ENCODE measurements around the gene XKR3. TPM values are rescaled to one million over a fixed set of nuclear protein-coding genes. Genes with fewer than 3 reads are reported as not detected.

Gene XKR3
- total and polyA plus RNA-seq, 2 experiments from 2014 or later, result not detected

- H3K27me3 ChIP-seq, result no peaks in the 10 kb centered on the region
- no peak overlapping the region for H3K27ac ChIP-seq
- no peaks in the 10 kb centered on the region for H3K9me3 ChIP-seq (ENCODE audit: low read depth)
- DNase-seq (ENCODE audit: low read depth in 1 of 2, low spot score in 1 of 2), result no peak
- H3K36me3 ChIP-seq, result no peaks in the 10 kb centered on the region
- H3K4me3 ChIP-seq, result no peak overlapping the region
- no peaks in the 10 kb centered on the region for H3K4me1 ChIP-seq (ENCODE audit: low read depth)
- TF ChIP-seq, protein P1, sequence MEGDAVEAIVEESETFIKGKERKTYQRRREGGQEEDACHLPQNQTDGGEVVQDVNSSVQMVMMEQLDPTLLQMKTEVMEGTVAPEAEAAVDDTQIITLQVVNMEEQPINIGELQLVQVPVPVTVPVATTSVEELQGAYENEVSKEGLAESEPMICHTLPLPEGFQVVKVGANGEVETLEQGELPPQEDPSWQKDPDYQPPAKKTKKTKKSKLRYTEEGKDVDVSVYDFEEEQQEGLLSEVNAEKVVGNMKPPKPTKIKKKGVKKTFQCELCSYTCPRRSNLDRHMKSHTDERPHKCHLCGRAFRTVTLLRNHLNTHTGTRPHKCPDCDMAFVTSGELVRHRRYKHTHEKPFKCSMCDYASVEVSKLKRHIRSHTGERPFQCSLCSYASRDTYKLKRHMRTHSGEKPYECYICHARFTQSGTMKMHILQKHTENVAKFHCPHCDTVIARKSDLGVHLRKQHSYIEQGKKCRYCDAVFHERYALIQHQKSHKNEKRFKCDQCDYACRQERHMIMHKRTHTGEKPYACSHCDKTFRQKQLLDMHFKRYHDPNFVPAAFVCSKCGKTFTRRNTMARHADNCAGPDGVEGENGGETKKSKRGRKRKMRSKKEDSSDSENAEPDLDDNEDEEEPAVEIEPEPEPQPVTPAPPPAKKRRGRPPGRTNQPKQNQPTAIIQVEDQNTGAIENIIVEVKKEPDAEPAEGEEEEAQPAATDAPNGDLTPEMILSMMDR (IDR thresholded peaks at IDR 0.05; ENCODE audit: low read depth, low read length), result no peak
Measured at GRCh38 chr22:16829985-16830384, 4.8 kb upstream of the XKR3 start.

GRCh38 chr22:16828876-16829275, 3.7 kb upstream of the XKR3 start:
- H3K9me3 ChIP-seq (ENCODE audit: low read depth), result no peaks in the 10 kb centered on the region
- TF ChIP-seq, protein P1 (IDR thresholded peaks at IDR 0.05; ENCODE audit: low read depth, low read length), result no peak
- no peaks in the 10 kb centered on the region for H3K27me3 ChIP-seq
- no peak overlapping the region for H3K4me3 ChIP-seq
- no peaks in the 10 kb centered on the region for H3K4me1 ChIP-seq (ENCODE audit: low read depth)
- DNase-seq (ENCODE audit: low read depth in 1 of 2, low spot score in 1 of 2), result no peak
- no peak overlapping the region for H3K27ac ChIP-seq
- H3K36me3 ChIP-seq, result no peaks in the 10 kb centered on the region

GRCh38 chr22:16827506-16827905, 2.3 kb upstream of the XKR3 start:
- Histone ChIP-seq H3K9me3 (ENCODE audit: low read depth) (no peaks in the 10 kb centered on the region), H3K36me3 (no peaks in the 10 kb centered on the region), H3K27ac (no peak overlapping the region), H3K4me1 (ENCODE audit: low read depth) (no peaks in the 10 kb centered on the region), H3K27me3 (no peaks in the 10 kb centered on the region), H3K4me3 (no peak overlapping the region)
- DNase-seq (ENCODE audit: low read depth in 1 of 2, low spot score in 1 of 2), result no peak
- TF ChIP-seq, protein P1 (IDR thresholded peaks at IDR 0.05; ENCODE audit: low read depth, low read length), result no peak

DNA sequence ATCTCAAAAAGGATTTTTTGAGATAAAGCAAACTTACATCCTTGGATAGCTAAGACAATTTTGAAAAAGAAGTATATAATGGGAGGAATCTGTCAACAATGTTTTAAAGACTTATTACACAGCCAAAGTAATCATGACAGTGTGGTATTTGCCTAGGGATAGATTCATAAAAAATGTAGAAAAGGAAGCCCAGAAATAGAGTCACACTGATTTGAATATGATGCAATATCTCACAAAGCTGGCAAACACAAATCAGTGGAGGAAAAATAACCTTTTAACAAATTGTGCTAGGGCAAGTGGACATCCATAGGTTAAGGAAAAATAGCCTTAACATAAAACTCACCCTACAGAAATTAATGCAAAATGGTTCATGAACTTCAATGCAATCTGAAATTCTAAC, 6.0 kb downstream of the XKR3 start:
- DNase-seq (ENCODE audit: low read depth in 1 of 2, low spot score in 1 of 2), result no peak
- H3K27ac ChIP-seq, result no peak overlapping the region
- no peaks in the 10 kb centered on the region for H3K9me3 ChIP-seq (ENCODE audit: low read depth)
- TF ChIP-seq, protein P1 (IDR thresholded peaks at IDR 0.05; ENCODE audit: low read depth, low read length), result no peak
- no peaks in the 10 kb centered on the region for H3K36me3 ChIP-seq
- no peaks in the 10 kb centered on the region for H3K4me1 ChIP-seq (ENCODE audit: low read depth)
- H3K27me3 ChIP-seq, result no peaks in the 10 kb centered on the region
- H3K4me3 ChIP-seq, result no peak overlapping the region

- Histone ChIP-seq H3K27ac (no peak overlapping the region), H3K36me3 (no peaks in the 10 kb centered on the region), H3K9me3 (ENCODE audit: low read depth) (no peaks in the 10 kb centered on the region), H3K4me3 (no peak overlapping the region), H3K27me3 (no peaks in the 10 kb centered on the region), H3K4me1 (ENCODE audit: low read depth) (no peaks in the 10 kb centered on the region)
- TF ChIP-seq, protein P1 (IDR thresholded peaks at IDR 0.05; ENCODE audit: low read depth, low read length), result no peak
- DNase-seq (ENCODE audit: low read depth in 1 of 2, low spot score in 1 of 2), result no peak
Measured at GRCh38 chr22:16818538-16818937, 6.7 kb downstream of the XKR3 start.

GRCh38 chr22:16815073-16815472, 10.1 kb downstream of the XKR3 start:
- no peaks in the 10 kb centered on the region for H3K27me3 ChIP-seq
- H3K9me3 ChIP-seq (ENCODE audit: low read depth), result no peaks in the 10 kb centered on the region
- DNase-seq (ENCODE audit: low read depth in 1 of 2, low spot score in 1 of 2), result no peak
- no peak overlapping the region for H3K27ac ChIP-seq
- no peaks in the 10 kb centered on the region for H3K4me1 ChIP-seq (ENCODE audit: low read depth)
- H3K36me3 ChIP-seq, result no peaks in the 10 kb centered on the region
- TF ChIP-seq, protein P1 (IDR thresholded peaks at IDR 0.05; ENCODE audit: low read depth, low read length), result no peak
- no peak overlapping the region for H3K4me3 ChIP-seq
